Measurements from ENCODE around the gene CYYR1.

The CYYR1 gene

DNA sequence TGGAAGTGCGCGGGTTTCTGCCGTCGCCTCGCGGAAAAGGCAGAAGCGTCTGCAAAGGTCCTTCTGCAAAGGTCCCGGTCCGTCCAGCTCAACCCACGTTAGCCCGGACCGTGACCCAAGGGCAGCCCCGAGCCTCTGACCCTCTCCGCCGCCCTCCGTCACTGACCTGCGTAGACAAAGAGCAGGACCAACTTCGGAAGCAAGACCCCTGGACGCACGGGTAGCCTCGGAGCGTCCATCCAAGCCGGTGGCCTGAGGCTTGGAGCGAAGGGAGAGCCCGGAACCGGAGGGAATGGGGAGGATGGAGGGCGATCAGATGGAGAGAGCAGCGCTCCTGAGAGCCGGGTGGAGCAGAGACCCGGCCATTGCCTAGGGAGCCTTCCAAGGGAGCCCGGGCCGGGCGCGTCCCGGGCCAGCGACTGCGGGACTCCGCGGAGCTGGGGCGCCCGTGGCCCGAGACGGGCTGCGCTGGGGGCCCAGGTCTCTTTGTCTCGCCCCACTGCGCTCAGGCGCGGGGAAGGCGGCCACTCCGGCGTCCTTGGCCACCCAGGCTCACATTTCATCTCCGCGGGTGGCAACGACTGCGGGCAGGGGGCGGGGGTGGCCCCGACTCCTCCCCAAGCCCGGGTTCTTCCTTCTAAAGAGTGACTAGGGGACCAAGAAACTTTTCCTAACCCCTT, at the start of gene CYYR1:
CYYR1 (minus strand) TSS at position 585 of the 680 bp plus-strand sequence; CDS start at position 239, 346 bp downstream.
- DNase-seq (ENCODE audit: low read depth in 2 of 2) = no peak

DNA sequence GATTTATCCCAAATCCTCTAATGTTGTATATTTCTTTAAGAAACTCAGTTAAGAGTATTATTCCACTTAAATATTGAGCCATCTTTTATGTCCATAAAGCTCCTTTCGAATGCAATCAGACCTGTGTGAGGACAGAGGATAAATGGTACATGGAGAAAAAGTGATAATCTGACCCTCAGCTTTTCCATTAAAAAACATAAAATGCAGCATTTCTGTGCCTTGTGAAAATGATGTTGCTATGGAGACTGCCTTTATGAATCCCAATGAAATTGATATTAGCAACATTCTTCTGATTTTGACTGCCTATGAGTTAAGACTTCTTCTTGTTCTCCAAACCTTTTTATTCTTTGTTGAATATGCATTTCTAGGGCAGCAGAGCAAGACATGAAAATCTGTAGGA, 44.1 kb upstream of the CYYR1 start:
- DNase-seq (ENCODE audit: low read depth in 2 of 2) = no peak

DNA sequence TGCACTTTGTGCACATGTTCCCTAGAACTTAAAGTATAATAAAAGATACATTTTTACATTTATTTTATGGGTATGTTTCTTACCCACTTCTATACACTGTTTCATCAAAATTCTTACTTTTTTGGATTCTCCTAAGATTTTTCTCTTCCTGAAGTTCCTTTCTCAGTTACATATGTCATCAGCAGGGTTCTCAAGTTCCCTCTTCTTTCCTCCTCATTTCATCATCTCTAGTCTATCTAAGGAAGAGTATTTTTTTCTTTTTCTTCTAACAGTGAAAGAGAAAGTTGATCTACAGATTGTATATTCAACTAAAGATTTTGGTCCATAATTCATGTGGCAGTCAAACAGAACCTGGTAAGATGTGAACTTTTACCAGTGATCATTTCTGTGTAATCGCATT, 41.2 kb upstream of the CYYR1 start:
- peak; percentile 5 to 9 for DNase-seq (ENCODE audit: low read depth in 2 of 2)

DNA sequence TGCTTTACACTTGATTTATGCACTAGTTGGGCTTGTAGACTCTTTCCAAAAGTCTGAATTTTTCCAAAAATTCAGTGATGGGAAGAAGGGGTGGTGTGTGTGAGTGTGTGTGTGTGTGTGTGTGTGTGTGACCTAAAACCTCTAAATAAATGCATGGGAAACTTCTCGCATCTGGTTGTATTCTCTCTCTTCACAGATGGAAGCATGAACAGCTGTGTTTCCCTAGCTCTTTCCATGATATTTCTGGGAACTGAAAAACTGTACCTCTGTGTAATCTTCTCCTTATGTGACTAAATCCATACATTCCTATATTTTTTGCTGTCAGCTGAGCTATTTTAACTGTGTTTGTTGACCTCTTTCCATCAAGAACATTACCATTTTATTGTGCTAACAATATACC, 26.2 kb upstream of the CYYR1 start:
- no peak for DNase-seq (ENCODE audit: low read depth in 2 of 2)

DNA sequence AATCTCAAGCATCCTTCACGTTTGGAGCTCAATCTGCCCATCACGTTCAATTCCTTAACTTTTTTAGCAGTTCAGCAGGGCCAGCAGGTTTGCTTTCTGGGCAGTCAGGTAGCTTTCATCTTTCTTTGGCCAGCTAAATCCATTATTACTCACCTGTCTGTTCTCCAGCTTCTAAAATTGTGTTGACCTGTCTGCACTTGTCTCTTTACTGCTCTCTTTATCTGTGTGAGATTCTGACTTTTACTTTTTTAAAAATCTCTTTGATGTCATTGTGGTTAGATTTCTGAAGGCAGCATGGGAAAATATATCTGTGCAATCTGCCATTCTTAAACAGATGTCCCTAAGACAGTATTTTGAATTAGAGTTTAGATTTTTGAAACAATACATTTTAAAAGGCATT, 24.9 kb upstream of the CYYR1 start:
- DNase-seq (ENCODE audit: low read depth in 2 of 2) = no peak

DNA sequence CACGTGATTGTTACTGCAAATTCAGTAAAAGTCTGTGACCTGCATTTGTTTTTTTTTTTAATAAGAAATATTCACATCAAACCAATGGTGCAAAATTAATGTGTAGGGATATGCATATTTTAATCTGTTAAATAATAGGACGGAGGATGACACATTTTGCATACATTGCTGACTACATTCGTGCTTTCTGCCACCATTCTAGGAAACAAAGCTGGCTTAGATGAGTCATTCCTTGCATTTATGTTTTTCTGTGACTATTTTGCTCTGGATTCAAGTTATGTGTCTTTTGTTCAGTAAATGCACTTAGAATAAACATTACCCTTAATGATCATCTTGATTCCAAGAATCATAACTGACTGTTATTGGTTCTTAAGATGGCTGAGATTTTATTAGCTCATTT, 23.9 kb upstream of the CYYR1 start:
- DNase-seq (ENCODE audit: low read depth in 2 of 2) = no peak

DNA sequence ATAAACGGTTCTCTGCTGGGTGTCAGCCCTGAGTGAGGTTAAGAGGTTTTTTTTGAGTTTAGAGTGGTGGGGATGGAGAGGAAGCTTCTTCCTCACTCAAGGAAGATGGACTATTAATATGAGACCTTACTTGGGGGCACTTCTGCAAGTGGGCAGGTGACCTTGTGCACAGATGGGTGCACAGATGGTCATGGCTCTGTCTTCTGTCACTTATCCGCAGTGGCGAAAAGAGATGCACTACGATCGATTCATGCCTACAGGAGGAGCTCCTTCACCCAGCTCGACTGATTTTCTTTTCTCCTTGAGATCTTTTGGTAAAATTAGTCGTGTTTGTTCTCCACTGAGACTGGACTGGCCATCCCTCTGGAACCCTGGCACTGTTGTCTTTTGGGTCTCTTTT, 22.9 kb upstream of the CYYR1 start:
- DNase-seq (ENCODE audit: low read depth in 2 of 2) = no peak

DNA sequence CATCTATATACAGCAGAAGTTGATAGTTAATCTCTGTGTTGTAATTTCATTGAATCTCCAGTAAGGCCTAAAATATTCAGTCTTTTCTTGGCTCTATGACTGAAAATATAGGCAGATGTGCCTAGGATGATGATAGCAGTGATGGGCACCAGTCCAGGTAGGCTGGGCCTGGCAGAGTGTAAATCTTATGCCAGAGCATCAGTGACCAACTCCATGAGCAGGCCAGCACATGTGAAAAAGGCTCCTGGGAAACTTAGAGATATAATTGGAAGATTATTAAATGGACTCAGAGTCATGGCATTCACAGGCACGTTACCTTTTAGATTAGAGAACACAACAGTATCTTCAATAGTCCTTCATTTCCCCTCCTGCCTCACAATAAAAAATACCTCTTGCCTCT, 20.7 kb upstream of the CYYR1 start:
- no peak for DNase-seq (ENCODE audit: low read depth in 2 of 2)

DNA sequence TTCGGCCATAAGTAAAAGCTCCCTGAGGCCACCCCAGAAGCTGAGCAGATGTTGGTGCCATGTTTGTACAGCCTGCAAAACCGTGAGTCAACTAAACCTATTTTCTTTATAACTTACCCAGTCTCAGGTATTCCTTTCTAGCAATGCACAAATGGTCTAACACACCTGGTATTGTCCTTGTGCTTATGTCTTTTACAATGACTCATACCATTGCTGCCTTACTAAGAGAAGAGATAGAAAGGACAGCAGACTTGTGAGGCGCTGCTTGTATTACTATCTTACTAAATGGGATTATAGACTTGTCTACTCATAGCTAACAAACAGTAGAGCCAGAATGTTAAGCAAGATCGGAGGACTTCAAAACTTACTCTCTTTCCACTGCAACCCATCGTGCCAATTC, 18.5 kb upstream of the CYYR1 start:
- DNase-seq (ENCODE audit: low read depth in 2 of 2) = no peak

DNA sequence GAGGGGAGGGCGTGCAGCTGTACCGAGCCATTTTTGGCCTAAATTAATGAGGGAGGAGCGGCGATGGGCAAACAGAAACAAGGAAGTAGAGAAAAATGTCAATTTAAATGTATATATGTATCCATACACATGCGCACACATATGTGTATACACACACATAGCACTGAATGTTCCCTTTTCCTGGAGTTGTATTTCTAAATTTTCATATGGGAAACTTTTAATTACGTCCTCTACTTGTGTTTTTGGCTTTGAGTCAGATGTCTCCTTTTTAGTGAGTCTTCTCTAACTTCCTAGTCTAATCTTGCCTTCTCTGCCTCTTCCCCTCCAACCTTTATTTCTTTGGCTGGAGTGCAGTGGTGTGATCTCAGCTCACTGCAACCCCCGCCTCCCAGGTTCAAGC, 15.4 kb upstream of the CYYR1 start:
- no peak for DNase-seq (ENCODE audit: low read depth in 2 of 2)

DNA sequence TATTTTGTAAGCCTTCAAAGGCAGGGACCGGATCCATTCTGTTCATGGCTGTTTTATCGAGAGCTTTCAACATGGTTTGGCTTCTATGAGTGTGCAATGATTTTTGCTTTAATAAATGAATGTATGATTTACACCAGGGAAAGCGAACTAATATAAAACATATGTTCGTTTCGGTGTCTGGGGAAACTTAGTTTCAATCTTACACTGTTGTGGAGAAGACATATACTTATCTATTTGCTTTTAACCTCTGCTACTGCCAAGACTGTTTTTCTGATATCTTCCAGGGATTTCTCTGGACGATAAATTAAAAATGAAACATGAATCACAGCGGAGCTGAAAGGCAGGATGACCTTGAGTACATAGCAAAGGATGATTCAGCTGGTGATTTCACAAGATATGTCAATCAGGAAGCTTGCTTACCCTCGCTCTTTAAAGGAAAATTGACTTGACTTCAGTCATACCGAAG, 14.7 kb upstream of the CYYR1 start:
- peak; percentile 96 to 97 for DNase-seq (ENCODE audit: low read depth in 2 of 2)

DNA sequence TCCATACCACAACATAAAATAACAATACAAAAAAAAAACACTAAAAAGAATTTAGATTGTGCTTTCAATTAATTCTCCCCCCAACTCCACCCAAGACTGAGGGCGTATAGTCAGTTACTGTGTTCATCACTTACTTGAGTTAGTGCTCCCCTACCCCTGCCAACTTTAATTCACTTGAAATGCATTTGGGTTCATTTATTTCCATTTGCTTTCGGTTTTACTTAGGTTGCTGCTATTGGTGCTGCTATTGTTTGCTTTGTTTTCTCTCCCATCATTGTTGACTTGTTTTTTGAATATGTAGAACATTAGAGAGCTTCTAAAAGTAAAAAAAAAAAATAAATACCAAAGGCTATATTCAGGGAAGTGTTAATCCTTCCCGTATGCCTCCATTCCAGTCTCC, 10.7 kb upstream of the CYYR1 start:
- DNase-seq (ENCODE audit: low read depth in 2 of 2) = no peak

DNA sequence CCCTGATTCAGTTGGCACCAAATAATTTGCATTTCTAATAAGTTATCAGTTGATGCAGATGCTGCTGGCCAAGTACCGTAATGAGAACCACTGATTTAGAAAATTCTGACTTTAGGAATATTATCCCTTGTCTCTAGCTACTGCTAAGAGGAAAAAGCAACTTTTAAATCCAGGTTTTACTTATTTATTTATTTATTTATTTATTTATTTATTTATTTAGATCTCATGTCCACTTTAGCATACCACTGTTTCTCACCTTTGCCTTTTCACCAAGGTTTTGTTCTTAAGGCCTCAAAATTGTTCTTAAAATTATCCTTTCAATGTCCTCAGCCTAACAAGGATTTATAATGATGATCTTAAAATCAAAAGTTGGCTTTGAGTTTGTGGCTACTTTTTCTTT, 8.7 kb upstream of the CYYR1 start:
- DNase-seq (ENCODE audit: low read depth in 2 of 2) = no peak

DNA sequence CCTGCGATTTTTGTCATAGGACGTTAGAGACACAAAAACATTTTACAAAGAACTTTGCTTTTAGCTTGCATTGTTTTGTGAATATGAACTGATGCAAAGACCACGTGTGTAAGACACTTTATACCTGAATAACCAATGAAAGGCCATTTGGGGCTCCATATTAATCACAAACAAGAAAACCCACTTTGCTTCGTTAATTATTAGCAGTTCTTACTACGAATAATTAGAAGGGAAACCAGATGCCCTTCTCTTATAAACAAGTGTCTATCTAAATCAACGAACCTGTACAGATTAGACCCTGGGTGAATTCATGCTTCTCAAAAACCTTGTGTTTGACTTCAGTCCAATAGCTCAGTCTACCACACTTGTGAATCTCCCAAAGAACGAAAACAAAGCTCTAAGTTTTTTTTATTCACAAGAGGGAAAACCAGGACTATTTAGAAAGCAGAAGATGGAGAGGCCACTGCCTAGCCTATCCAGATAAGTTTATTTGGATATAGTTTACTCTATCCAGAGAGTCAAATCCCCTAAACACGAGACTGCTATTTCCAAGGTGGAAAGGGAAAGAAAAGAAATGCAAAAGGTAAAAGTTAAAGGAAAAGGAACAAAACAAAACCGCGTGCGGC, 897 bp downstream of the CYYR1 start:
- DNase-seq (ENCODE audit: low read depth in 2 of 2) = no peak

DNA sequence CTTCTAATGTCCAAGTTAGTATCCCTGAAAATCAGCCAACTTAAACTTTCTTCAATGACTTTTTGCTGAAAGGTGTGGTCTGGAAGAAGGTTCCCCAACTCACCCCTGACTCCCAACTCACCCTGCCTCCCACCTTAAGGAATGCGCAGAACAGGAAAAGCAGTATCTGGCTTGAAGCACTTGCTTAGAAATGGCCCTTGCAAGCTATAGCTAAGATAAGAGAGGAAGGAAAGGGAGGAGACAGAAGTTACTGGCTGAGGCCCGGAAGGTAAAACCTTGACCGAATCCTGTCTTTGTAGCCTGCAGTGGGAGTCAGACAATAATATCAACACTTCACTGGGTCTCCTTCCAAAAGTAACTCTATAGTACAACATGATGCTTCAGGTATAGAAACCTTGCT, 2.9 kb downstream of the CYYR1 start:
- no peak for DNase-seq (ENCODE audit: low read depth in 2 of 2)

DNA sequence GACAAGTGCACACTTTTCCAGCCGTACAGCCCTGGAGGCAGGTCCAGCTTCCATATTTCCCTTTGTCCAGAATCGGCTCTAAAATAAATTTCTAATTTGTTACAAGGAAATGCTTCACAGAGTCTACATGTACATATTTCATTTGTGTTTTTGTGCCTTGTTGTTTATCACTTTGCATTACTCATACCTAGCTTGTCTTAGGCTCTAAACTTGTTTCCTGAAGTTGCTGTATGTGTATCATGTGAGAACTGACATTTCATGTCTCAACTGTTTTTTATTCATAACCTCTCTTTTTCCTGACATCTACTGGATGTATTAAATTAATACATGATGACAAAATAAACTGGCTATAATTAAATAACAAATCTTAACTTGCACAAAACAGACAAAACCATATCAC, 7.5 kb downstream of the CYYR1 start:
- no peak for DNase-seq (ENCODE audit: low read depth in 2 of 2)

DNA sequence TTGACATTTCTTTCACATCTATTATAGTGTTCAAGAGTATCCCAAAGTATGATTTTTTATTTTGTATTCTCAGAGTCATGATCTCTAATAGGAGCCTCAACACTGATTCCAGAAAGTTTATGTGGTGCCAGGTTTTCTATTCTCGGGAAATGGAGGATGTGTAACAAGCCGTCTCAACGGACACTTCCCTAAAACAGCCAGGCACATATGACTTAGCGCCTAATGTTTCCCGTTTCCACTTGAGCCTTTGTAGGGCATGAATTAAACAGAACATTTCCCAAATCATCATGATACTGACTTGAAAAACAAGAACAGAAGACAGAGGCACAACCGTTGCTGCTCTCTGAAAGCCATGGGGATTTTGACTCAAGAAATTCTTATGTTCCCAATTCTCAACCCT, 8.0 kb downstream of the CYYR1 start:
- no peak for DNase-seq (ENCODE audit: low read depth in 2 of 2)

DNA sequence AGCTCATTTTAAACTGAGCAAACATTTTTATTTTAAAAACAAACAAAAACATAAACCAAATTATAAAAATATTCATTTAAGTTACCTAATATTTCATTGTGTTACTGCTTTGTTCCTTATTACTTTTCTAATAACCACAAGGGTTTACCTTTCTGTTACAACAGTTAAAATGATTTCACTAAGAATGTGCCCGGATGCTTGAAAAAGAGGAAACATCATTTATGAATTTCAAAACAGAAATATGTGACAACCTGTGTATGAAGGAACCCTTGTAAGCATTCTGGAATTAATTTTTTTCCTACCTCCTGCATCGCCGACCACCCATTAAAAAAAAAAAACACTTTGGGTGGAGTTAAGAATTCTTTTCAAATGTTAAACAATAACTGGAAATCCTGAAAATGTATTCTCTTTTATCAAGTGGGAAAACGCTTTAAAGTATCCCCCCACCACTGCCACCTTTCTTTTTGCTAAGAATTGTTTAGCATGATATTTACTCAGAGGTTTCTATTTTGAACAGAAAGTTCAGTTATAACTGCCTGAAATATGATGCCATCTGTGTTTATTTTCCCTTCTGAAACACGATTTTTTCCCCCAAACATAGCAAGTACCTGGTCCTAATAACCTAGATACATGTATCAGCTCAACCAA, 9.1 kb downstream of the CYYR1 start:
- DNase-seq (ENCODE audit: low read depth in 2 of 2) = no peak

DNA sequence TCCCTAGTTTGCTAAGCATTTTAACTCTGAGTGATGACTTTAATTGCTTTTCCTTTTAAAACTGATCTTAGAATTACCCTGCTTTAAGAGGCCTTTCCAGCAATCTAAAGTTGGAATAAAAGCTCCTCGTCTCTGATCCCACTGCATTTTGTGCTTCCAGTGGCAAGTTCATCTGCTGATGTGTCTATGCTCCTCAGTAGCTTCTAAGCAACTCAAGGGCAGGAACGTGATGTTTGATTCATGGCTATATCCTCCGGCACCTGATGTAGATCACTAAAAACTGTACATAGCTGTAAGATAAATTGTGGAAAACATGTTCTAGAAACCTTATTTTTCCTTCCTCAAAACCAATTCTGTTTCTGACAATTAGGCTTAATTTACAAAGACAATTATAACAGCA, 12.5 kb downstream of the CYYR1 start:
- no peak for DNase-seq (ENCODE audit: low read depth in 2 of 2)

DNA sequence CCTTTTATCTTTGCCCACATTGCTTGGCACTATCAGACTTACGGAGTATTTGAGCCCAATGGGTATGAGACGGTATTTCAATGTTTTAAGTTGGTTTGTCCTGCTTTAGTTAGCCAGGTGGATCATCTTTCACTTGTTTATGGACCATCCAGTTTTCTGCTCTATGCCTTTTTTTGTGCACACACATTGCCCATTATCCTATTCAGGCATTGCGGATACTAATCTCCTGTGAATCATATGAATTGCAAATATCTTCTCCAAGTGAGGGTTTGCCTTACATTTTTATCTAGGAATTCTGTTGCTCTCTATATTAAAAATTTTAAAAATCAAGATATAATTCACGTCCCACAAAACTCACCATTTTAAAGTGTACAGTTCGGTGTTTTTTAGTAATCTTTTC, 14.0 kb downstream of the CYYR1 start:
- DNase-seq (ENCODE audit: low read depth in 2 of 2) = no peak

DNA sequence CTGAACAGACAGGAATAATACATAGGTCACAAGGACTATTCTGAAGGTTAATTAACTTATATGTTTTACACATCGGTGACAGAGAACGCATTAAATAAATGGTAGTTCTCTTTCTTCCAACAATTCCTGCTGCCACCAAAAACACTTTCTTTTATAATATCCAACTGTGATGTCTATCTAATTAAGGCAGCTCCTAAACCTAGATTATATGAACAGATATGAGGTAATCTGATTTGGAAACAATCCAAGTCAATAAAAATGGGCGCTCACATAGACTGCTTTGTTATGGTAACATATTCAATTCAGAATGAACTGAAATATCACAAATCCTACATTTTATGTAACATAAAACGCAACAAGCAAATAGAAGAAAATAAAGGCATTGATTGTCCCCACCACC, 16.0 kb downstream of the CYYR1 start:
- no peak for DNase-seq (ENCODE audit: low read depth in 2 of 2)

DNA sequence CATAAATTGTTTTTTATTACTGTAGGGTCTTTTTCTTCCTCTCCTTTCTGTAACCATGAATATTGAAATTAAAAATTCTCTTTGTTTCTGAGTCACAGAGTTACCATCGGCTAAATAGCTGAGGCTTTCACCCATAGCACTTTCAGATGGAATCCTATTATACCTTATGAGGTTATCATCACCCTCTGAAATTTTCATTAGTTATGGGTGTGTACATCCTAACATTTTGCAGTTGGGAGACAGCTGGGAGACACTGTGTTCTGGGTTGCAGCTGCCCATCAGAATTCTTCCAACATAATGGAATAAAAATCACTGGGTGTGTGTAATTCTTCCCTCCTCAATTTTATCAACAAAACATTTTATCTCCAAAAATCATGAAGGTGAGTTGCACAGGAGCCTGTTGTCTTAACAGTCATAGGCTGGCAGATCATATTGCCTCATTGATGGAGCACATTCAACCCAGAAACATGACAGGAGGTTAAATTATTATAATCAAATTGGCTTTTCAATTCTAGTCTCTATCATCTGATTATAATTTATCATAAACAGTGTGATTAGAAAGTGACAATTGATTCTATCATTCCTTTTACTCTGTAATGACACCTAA, 17.4 kb downstream of the CYYR1 start:
- no peak for DNase-seq (ENCODE audit: low read depth in 2 of 2)

DNA sequence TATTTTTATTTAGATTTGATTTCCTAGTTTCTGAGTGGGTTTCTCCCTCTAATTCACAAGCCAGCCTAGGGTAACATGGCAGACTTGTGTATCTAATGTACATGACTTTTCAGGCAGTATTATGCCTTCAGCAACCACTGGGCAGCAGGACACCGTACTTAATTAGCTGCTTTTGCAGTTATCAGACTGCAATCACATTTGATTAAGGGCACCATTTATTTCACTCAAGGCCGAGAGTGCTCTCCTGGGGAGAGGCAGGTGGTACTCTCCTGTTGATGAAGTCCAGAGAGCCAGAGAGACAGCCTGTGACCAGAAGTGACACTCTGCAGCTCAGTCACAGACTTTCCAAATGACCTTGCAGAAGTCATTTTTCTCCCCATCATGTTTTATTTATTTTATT, 18.7 kb downstream of the CYYR1 start:
- no peak for DNase-seq (ENCODE audit: low read depth in 2 of 2)
